HEK293T (cell line): ENCODE results near the gene ABI1.

Experiments
- ARNT ChIP-seq: fragments of 450-650 bp; IDR thresholded peaks from 2 replicates; pipeline ENCODE4 v1.6.1; 2017; ENCODE audit warnings: mild to moderate bottlenecking
- BHLHE40 ChIP-seq: fragments of 450-650 bp; IDR thresholded peaks from 2 replicates; pipeline ENCODE4 v1.6.1; 2016; ENCODE audit warnings: mild to moderate bottlenecking, moderate library complexity, borderline replicate concordance
- CTBP1 ChIP-seq: fragments of 450-650 bp; IDR thresholded peaks from 2 replicates; pipeline ENCODE4 v1.6.1; 2016; ENCODE audit warnings: borderline replicate concordance
- ELF4 ChIP-seq: fragments of 450-650 bp; IDR thresholded peaks from 2 replicates; pipeline ENCODE4 v1.6.1; 2017; ENCODE audit warnings: antibody characterized with exemption
- FOXA1 ChIP-seq: fragments of 450-650 bp; IDR thresholded peaks from 2 replicates; pipeline ENCODE4 v1.6.1; 2016; ENCODE audit warnings: mild to moderate bottlenecking
- FOXK2 ChIP-seq: fragments of 450-650 bp; IDR thresholded peaks from 2 replicates; pipeline ENCODE4 v1.6.1; 2016; ENCODE audit warnings: mild to moderate bottlenecking
- FOXM1 ChIP-seq: fragments of 450-650 bp; IDR thresholded peaks from 2 replicates; pipeline ENCODE4 v1.6.1; 2017; ENCODE audit warnings: mild to moderate bottlenecking, borderline replicate concordance
- HDGF ChIP-seq: fragments of 450-650 bp; IDR thresholded peaks from 2 replicates; pipeline ENCODE4 v1.6.1; 2017; ENCODE audit warnings: antibody characterized with exemption, borderline replicate concordance
- L3MBTL2 ChIP-seq: fragments of 450-650 bp; conservative IDR thresholded peaks from 2 replicates; pipeline ENCODE4 v1.6.1; 2016; ENCODE audit warnings: mild to moderate bottlenecking
- NFRKB ChIP-seq: fragments of 450-650 bp; IDR thresholded peaks from 2 replicates; pipeline ENCODE4 v1.6.1; 2016; ENCODE audit warnings: mild to moderate bottlenecking, moderate library complexity
- SP1 ChIP-seq: fragments of 450-650 bp; IDR thresholded peaks from 2 replicates; pipeline ENCODE4 v1.6.1; 2017
- SUZ12 ChIP-seq: fragments of 450-650 bp; IDR thresholded peaks from 2 replicates; pipeline ENCODE4 v1.6.1; 2016; ENCODE audit warnings: mild to moderate bottlenecking
- TARDBP ChIP-seq: fragments of 450-650 bp; IDR thresholded peaks from 2 replicates; pipeline ENCODE4 v1.6.1; 2016
- TF ChIP-seq, protein P1 (sequence below): fragments of 450-650 bp; IDR thresholded peaks from 2 replicates; pipeline ENCODE4 v1.6.1; 2016

- TF ChIP-seq BHLHE40, result no peak
- TF ChIP-seq, protein P1, sequence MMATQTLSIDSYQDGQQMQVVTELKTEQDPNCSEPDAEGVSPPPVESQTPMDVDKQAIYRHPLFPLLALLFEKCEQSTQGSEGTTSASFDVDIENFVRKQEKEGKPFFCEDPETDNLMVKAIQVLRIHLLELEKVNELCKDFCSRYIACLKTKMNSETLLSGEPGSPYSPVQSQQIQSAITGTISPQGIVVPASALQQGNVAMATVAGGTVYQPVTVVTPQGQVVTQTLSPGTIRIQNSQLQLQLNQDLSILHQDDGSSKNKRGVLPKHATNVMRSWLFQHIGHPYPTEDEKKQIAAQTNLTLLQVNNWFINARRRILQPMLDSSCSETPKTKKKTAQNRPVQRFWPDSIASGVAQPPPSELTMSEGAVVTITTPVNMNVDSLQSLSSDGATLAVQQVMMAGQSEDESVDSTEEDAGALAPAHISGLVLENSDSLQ, result no peak
- TF ChIP-seq FOXM1, result no peak
- TF ChIP-seq FOXA1, result no peak
- no peak for TF ChIP-seq ELF4
- TF ChIP-seq SP1, result no peak
- TF ChIP-seq HDGF, result no peak
- no peak for TF ChIP-seq SUZ12
- TF ChIP-seq TARDBP, result no peak
- TF ChIP-seq ARNT, result no peak
- TF ChIP-seq CTBP1, result no peak
- no peak for TF ChIP-seq L3MBTL2
- TF ChIP-seq FOXK2, result no peak
- no peak for TF ChIP-seq NFRKB
These were observed 20.7 kb downstream of the ABI1 start for GRCh38 chr10:26839966-26840627.
